HG03060 (cell line): ENCODE measurements around the gene IDH3A.

Experiments used
- ATAC-seq: cut with Tn5 transposase; IDR thresholded peaks from one replicate; pipeline ENCODE4 v1.9.1; 2021; ENCODE audit warnings: low read depth, moderate number of reproducible peaks; ENCODE audit not compliant: unreplicated experiment

Gene IDH3A

GRCh38 chr15:78149068-78149804 is at the start of gene IDH3A:
TSS of gene IDH3A (plus strand) at chr15:78149362. CDS start at chr15:78149404, 42 bp downstream.
- peak; percentile 41 for ATAC-seq

GRCh38 chr15:78100886-78101285 is 48.3 kb upstream of the IDH3A start:
- no peak for ATAC-seq

GRCh38 chr15:78101423-78102105 is 47.6 kb upstream of the IDH3A start:
- ATAC-seq = no peak

GRCh38 chr15:78102211-78102610 is 47.0 kb upstream of the IDH3A start:
- ATAC-seq = no peak

GRCh38 chr15:78102741-78103140 is 46.4 kb upstream of the IDH3A start:
- ATAC-seq = no peak

- peak; percentile 50 for ATAC-seq
These were observed 45.6 kb upstream of the IDH3A start for GRCh38 chr15:78103406-78104118.

GRCh38 chr15:78104119-78104479 is 45.1 kb upstream of the IDH3A start:
- no peak for ATAC-seq

GRCh38 chr15:78104566-78105475 is 44.3 kb upstream of the IDH3A start:
- ATAC-seq = no peak

- no peak for ATAC-seq
These were observed 43.5 kb upstream of the IDH3A start for GRCh38 chr15:78105476-78106241.

- ATAC-seq = no peak
These were observed 41.7 kb upstream of the IDH3A start for GRCh38 chr15:78107471-78107870.

GRCh38 chr15:78108300-78109084 is 40.7 kb upstream of the IDH3A start:
- ATAC-seq = no peak

GRCh38 chr15:78109156-78109555 is 40.0 kb upstream of the IDH3A start:
- ATAC-seq = no peak

- ATAC-seq = no peak
These were observed 39.1 kb upstream of the IDH3A start for GRCh38 chr15:78110096-78110495.

GRCh38 chr15:78110916-78111475 is 38.2 kb upstream of the IDH3A start:
- ATAC-seq = no peak

- ATAC-seq = no peak
These were observed 37.4 kb upstream of the IDH3A start for GRCh38 chr15:78111788-78112187.

- ATAC-seq = no peak
These were observed 36.6 kb upstream of the IDH3A start for GRCh38 chr15:78112551-78112950.

GRCh38 chr15:78120523-78120922 is 28.6 kb upstream of the IDH3A start:
- ATAC-seq = no peak

GRCh38 chr15:78125267-78125666 is 23.9 kb upstream of the IDH3A start:
- no peak for ATAC-seq

- ATAC-seq = no peak
These were observed 21.3 kb upstream of the IDH3A start for GRCh38 chr15:78127882-78128281.
